Dendritic cell treated with granulocyte-macrophage colony-stimulating factor and Interleukin-4, amounts not matched to agents 40 ng/mL and 50 ng/mL, for 4 days (primary cell): ENCODE data around the gene PCSK9.

Experiments
- H3K27ac Mint-ChIP-seq: one replicate; pipeline ENCODE4 v1.8.0; 2022; ENCODE audit warnings: mild to moderate bottlenecking, mixed read lengths
- H3K27me3 Mint-ChIP-seq: one replicate; pipeline ENCODE4 v1.8.0; 2022; ENCODE audit warnings: mild to moderate bottlenecking, mixed read lengths
- H3K36me3 Mint-ChIP-seq: one replicate; pipeline ENCODE4 v1.8.0; 2022; ENCODE audit warnings: low read depth, mixed read lengths
- H3K4me1 Mint-ChIP-seq: one replicate; pipeline ENCODE4 v1.8.0; 2022; ENCODE audit warnings: low read depth, mixed read lengths
- H3K4me3 Mint-ChIP-seq: one replicate; pipeline ENCODE4 v1.8.0; 2022; ENCODE audit warnings: mild to moderate bottlenecking, moderate library complexity, mixed read lengths
- H3K9me3 Mint-ChIP-seq: one replicate; pipeline ENCODE4 v1.8.0; 2022; ENCODE audit warnings: mixed read lengths
- intact Hi-C: fragments of 100-400 bp; cut with micrococcal nuclease; formaldehyde crosslinking; loops from one replicate; pipeline ENCODE4 v1.15.0; 2022

The PCSK9 gene

DNA sequence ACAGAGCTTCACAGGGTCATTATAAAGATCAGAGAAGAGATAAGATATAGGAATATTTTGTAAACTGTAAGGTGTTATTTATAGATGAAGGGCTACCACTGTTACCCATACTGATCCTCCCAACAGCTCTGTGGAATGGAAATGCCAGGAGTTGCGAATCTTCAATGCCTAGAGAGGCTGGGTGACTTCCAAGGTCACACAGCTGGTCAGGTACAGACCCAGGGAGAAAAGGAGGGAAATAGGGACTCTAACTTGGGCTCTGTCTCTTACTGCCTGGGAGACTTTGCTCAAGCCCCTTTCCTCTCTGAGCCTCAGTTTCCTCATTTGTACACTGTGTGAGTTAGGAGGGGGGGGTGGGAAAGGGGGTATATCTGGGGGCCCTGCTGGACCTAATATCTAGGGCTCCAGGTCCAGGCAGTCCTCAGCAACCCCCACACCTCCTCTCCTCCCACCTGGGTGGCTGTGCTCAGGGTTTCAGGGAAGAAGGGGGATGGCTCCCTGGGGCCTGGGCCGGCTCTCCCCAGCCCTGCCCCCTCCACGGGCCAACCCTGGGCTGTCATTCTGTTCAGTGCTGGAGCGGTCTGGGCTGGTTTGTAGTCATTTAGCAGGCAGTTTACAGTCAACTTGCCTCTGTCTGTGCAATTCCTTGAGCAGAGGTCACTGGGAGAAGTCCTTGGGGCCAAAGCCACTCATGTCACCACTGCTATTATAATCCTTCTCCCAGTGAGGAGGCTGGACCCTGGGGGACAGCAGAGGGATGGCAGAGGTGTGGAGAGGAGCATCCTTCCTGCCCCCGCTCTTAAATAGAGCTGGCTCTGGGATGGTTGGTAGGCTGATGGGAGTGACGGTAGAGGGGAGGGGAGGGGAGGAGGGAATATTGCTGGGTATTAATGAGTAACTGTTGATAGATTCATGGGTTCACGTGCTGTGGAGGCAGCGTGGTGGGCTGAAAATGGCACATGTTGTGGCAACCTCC is 39.0 kb upstream of the PCSK9 start:
- intact Hi-C loops, result no loop called here

GRCh38 chr1:55001311-55001710 is 38.0 kb upstream of the PCSK9 start:
- Mint-ChIP-seq H3K9me3 (no peaks in the 10 kb centered on the region), H3K36me3 (no peaks in the 10 kb centered on the region), H3K4me1 (peaks cover 5% of the 10 kb centered on the region), H3K4me3 (no peak overlapping the region), H3K27me3 (peaks cover 27% of the 10 kb centered on the region), H3K27ac (no peak overlapping the region)
- intact Hi-C loops, result no loop called here

More for the DNA sequence above, 39.0 kb upstream of the PCSK9 start:
- no peaks in the 10 kb centered on the region for H3K36me3 Mint-ChIP-seq
- H3K4me3 Mint-ChIP-seq, result no peak overlapping the region
- H3K4me1 Mint-ChIP-seq, result peaks cover 12% of the 10 kb centered on the region
- no peak overlapping the region for H3K27ac Mint-ChIP-seq
- peaks cover 37% of the 10 kb centered on the region for H3K27me3 Mint-ChIP-seq
- H3K9me3 Mint-ChIP-seq, result no peaks in the 10 kb centered on the region

- no peaks in the 10 kb centered on the region for H3K9me3 Mint-ChIP-seq
- no peaks in the 10 kb centered on the region for H3K36me3 Mint-ChIP-seq
- no peak overlapping the region for H3K4me3 Mint-ChIP-seq
- no peak overlapping the region for H3K27ac Mint-ChIP-seq
- intact Hi-C loops, result no loop called here
- no peaks in the 10 kb centered on the region for H3K4me1 Mint-ChIP-seq
- H3K27me3 Mint-ChIP-seq, result peaks cover 14% of the 10 kb centered on the region
Measured at GRCh38 chr1:55002686-55003085, 36.7 kb upstream of the PCSK9 start.

- intact Hi-C loops, result no loop called here
- no peaks in the 10 kb centered on the region for H3K36me3 Mint-ChIP-seq
- no peaks in the 10 kb centered on the region for H3K9me3 Mint-ChIP-seq
- H3K27ac Mint-ChIP-seq, result no peak overlapping the region
- H3K27me3 Mint-ChIP-seq, result peaks cover 2% of the 10 kb centered on the region
- no peaks in the 10 kb centered on the region for H3K4me1 Mint-ChIP-seq
- no peak overlapping the region for H3K4me3 Mint-ChIP-seq
Measured at GRCh38 chr1:55005351-55006140, 33.8 kb upstream of the PCSK9 start.

DNA sequence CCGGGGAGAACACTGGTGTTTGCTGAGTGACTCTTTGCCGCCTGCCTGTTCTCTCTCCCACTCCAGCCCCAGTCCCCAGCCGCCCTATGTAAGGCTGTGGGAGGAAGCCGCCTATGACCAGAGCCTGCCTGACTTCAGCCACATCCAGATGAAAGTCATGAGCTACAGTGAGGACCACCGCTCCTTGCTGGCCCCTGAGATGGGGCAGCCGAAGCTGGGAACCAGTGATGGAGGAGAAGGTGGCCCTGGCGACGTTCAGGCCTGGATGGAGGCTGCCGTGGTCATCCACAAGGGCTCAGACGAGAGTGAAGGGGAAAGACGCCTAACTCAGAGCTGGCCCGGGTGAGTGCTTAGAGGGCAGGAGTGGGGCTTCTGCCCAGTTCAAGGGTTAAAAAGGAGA is 32.4 kb upstream of the PCSK9 start:
- Mint-ChIP-seq H3K27me3 (peaks cover 3% of the 10 kb centered on the region), H3K9me3 (no peaks in the 10 kb centered on the region), H3K27ac (no peak overlapping the region), H3K4me3 (no peak overlapping the region), H3K36me3 (no peaks in the 10 kb centered on the region), H3K4me1 (no peaks in the 10 kb centered on the region)
- intact Hi-C loops, result no loop called here

DNA sequence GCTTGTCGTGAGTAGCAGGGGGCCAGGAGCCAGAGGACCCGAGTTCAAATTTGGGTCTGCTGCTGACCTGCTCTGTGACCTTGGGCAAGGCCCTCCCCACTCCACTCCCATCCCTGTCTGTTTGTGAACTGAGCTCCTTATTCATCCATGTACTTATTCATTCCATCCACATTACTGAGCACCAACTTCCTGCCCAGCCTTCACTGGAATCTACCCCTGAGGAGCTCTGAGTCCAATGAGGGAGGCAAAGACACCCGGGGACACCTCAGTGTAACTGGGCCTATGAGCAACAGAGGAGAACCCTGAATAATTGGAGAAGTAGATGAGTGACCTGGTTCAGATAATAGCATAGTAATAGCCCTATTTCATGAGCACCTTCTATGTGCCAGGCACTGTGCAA is 31.7 kb upstream of the PCSK9 start:
- intact Hi-C loops, result no loop called here

DNA sequence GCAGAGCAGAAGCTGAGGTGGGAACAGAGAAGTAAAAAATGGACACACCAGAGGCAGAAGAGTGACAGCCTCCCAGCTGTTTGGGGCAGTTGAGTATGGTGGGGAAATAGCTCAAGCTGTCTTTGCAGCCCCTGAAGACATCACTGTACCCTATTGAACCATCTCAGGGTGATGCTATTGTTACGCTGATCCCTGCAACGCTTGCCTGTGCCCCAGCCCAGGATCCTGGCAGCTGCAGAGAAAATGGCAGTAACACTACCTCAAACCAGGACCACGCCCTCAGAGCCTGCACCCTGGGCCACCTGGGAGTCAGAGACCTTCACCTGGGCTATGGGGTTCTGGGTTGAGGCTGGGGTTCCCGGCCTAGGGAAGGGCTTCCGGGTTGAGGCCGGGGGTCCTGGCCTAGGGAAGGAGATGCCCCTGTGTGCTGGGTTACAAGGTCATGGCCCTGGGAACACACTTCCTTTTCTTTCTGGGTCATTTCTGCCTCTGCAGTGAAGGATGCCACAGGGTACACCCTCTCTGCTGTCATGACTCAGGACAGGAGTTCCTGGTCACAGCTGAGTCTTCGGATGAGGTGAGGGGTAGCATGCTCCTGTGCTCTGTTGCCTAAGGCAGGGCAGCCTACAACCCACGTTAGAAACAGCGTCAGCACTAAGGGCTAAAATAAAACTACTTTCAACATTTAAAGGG is 29.0 kb upstream of the PCSK9 start:
- intact Hi-C loops, result no loop called here
- no peak overlapping the region for H3K27ac Mint-ChIP-seq

More for the DNA sequence above, 31.7 kb upstream of the PCSK9 start:
- Mint-ChIP-seq H3K4me3 (no peak overlapping the region), H3K27me3 (peaks cover 4% of the 10 kb centered on the region), H3K36me3 (no peaks in the 10 kb centered on the region), H3K4me1 (no peaks in the 10 kb centered on the region), H3K9me3 (no peaks in the 10 kb centered on the region), H3K27ac (no peak overlapping the region)

DNA sequence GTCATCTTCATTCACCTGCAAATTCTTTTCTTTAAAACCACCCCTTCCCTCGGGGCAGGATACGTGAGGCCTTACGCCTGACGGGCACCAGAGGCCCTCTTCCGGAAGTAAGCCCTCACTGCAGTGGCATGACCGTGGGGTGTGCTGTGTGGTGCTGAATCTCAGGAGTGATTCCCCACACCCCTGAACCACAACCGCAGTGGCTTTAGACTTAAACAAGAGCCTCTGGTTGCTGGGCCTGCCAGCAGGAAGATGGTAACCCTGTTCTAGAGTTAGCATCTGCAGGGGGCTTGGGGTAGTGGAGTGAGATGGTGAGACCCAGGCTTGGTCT is 28.5 kb upstream of the PCSK9 start:
- Mint-ChIP-seq H3K36me3 (no peaks in the 10 kb centered on the region), H3K27me3 (peaks cover 12% of the 10 kb centered on the region), H3K4me1 (no peaks in the 10 kb centered on the region), H3K27ac (no peak overlapping the region), H3K4me3 (no peak overlapping the region), H3K9me3 (no peaks in the 10 kb centered on the region)
- intact Hi-C loops, result no loop called here

More for the DNA sequence above, 29.0 kb upstream of the PCSK9 start:
- Mint-ChIP-seq H3K9me3 (no peaks in the 10 kb centered on the region), H3K36me3 (no peaks in the 10 kb centered on the region), H3K4me3 (no peak overlapping the region), H3K4me1 (no peaks in the 10 kb centered on the region), H3K27me3 (peaks cover 8% of the 10 kb centered on the region)

DNA sequence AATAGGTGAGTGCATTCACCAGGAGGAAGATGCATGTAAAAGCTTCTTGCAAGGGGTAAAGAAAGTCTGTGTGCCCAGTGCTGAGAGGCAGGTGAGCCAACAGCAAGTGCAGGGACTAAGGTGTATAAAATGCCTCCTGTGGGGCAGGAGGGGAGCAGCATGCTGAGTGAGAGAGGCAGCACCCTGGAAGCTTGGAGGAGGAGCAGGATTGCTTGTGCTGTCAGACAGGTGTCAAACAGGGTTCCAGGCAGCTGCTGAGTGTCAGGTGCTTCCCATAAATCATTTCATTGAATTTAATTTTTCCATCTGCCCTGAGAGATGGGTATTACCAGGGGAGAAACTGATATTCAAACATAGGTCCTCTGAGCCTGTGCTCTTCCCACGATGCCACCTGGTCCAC is 26.7 kb upstream of the PCSK9 start:
- Mint-ChIP-seq H3K4me1 (no peaks in the 10 kb centered on the region), H3K36me3 (no peaks in the 10 kb centered on the region), H3K27me3 (peaks cover 16% of the 10 kb centered on the region), H3K9me3 (no peaks in the 10 kb centered on the region), H3K4me3 (no peak overlapping the region), H3K27ac (no peak overlapping the region)
- intact Hi-C loops, result no loop called here

DNA sequence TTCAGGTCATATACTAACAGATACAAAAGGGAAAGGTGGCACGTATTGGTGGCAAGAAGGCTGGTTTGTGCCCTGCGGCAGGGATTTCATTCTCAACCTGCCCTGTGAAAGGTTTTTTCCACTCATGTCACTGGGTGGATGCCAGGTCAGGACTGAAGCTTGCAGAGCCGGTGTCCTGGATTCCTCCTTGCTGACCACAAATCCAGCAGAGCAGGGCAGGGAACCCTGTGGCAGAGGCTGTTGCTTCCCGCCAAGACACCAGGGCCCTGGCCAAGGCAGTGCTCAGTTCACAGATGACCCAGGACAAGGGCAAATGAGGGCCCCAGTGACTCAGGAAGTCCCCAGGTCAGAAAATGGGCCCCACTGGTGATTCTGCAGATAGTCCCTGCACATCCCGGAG is 24.2 kb upstream of the PCSK9 start:
- H3K9me3 Mint-ChIP-seq, result no peaks in the 10 kb centered on the region
- intact Hi-C loops, result no loop called here
- peaks cover 16% of the 10 kb centered on the region for H3K27me3 Mint-ChIP-seq
- no peaks in the 10 kb centered on the region for H3K4me1 Mint-ChIP-seq
- no peaks in the 10 kb centered on the region for H3K36me3 Mint-ChIP-seq
- H3K4me3 Mint-ChIP-seq, result no peak overlapping the region
- H3K27ac Mint-ChIP-seq, result no peak overlapping the region

- no peak overlapping the region for H3K27ac Mint-ChIP-seq
Measured at GRCh38 chr1:55015731-55016620, 23.4 kb upstream of the PCSK9 start.

GRCh38 chr1:55018395-55018794 is 21.0 kb upstream of the PCSK9 start:
- H3K4me1 Mint-ChIP-seq, result peaks cover 5% of the 10 kb centered on the region
- H3K27me3 Mint-ChIP-seq, result peaks cover 15% of the 10 kb centered on the region

More at GRCh38 chr1:55015731-55016620, 23.4 kb upstream of the PCSK9 start:
- peaks cover 18% of the 10 kb centered on the region for H3K27me3 Mint-ChIP-seq
- no peaks in the 10 kb centered on the region for H3K4me1 Mint-ChIP-seq
- intact Hi-C loops, result no loop called here
- no peaks in the 10 kb centered on the region for H3K9me3 Mint-ChIP-seq
- no peaks in the 10 kb centered on the region for H3K36me3 Mint-ChIP-seq
- H3K4me3 Mint-ChIP-seq, result no peak overlapping the region

GRCh38 chr1:55021942-55022546 is 17.3 kb upstream of the PCSK9 start:
- Mint-ChIP-seq H3K9me3 (no peaks in the 10 kb centered on the region), H3K36me3 (no peaks in the 10 kb centered on the region), H3K4me3 (no peak overlapping the region), H3K4me1 (peaks cover 31% of the 10 kb centered on the region), H3K27ac (peak overlapping the region; percentile 30), H3K27me3 (peaks cover 2% of the 10 kb centered on the region)
- intact Hi-C loops, result loop anchor here (1.0 kb wide), 1 partner anchor 72 kb away; no protein-coding TSS in a partner anchor

More at GRCh38 chr1:55018395-55018794, 21.0 kb upstream of the PCSK9 start:
- intact Hi-C loops, result no loop called here
- Mint-ChIP-seq H3K4me3 (no peak overlapping the region), H3K27ac (no peak overlapping the region), H3K9me3 (no peaks in the 10 kb centered on the region), H3K36me3 (no peaks in the 10 kb centered on the region)
